ENCODE data around the gene SETX.

- no peak for TF ChIP-seq CTCF (IDR thresholded peaks at IDR 0.05; ENCODE audit: insufficient read depth, low read length)
- no peak for TF ChIP-seq GABPA (IDR thresholded peaks at IDR 0.05; ENCODE audit: low read depth)
- TF ChIP-seq SPI1 (IDR thresholded peaks at IDR 0.05; ENCODE audit: borderline replicate concordance, low read depth) = peak; percentile 79
- TF ChIP-seq, protein P1, sequence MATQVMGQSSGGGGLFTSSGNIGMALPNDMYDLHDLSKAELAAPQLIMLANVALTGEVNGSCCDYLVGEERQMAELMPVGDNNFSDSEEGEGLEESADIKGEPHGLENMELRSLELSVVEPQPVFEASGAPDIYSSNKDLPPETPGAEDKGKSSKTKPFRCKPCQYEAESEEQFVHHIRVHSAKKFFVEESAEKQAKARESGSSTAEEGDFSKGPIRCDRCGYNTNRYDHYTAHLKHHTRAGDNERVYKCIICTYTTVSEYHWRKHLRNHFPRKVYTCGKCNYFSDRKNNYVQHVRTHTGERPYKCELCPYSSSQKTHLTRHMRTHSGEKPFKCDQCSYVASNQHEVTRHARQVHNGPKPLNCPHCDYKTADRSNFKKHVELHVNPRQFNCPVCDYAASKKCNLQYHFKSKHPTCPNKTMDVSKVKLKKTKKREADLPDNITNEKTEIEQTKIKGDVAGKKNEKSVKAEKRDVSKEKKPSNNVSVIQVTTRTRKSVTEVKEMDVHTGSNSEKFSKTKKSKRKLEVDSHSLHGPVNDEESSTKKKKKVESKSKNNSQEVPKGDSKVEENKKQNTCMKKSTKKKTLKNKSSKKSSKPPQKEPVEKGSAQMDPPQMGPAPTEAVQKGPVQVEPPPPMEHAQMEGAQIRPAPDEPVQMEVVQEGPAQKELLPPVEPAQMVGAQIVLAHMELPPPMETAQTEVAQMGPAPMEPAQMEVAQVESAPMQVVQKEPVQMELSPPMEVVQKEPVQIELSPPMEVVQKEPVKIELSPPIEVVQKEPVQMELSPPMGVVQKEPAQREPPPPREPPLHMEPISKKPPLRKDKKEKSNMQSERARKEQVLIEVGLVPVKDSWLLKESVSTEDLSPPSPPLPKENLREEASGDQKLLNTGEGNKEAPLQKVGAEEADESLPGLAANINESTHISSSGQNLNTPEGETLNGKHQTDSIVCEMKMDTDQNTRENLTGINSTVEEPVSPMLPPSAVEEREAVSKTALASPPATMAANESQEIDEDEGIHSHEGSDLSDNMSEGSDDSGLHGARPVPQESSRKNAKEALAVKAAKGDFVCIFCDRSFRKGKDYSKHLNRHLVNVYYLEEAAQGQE (IDR thresholded peaks at IDR 0.05; ENCODE audit: insufficient replicate concordance, low read depth) = no peak
Measured at GRCh38 chr9:132381966-132382541, 27.3 kb upstream of the SETX start.
